ENCODE results near the gene LRWD1. TPM values are rescaled to one million over a fixed set of nuclear protein-coding genes. Genes with fewer than 3 reads are reported as not detected.

The LRWD1 gene
- total RNA-seq (2014; rRNA removed; shearing (Covaris generic)), result 54.0 and 67.2 TPM in 2 replicates

- peaks cover 2% of the 10 kb centered on the region; the same call in 1 of the 2 replicates for H3K36me3 ChIP-seq (replicated peaks; ENCODE audit: control insufficient read depth, insufficient read depth, low read length)
- H3K4me3 ChIP-seq (ENCODE audit: insufficient read depth, low read depth, low read length), result peak within 1 kb of the TSS; percentile 96
- peak; percentile 100 for DNase-seq
- no peaks in the 10 kb centered on the region for H3K27me3 ChIP-seq (ENCODE audit: control insufficient read depth, insufficient read depth, low read length)
Observed at GRCh38 chr7:102464577-102465280, at the start of gene LRWD1, which contains the start of gene ALKBH4. LRWD1 (plus strand) TSS chr7:102464984; CDS start chr7:102465081, 97 bp downstream. ALKBH4 (minus strand) TSS chr7:102464863; CDS start chr7:102464836, 27 bp downstream.

DNA sequence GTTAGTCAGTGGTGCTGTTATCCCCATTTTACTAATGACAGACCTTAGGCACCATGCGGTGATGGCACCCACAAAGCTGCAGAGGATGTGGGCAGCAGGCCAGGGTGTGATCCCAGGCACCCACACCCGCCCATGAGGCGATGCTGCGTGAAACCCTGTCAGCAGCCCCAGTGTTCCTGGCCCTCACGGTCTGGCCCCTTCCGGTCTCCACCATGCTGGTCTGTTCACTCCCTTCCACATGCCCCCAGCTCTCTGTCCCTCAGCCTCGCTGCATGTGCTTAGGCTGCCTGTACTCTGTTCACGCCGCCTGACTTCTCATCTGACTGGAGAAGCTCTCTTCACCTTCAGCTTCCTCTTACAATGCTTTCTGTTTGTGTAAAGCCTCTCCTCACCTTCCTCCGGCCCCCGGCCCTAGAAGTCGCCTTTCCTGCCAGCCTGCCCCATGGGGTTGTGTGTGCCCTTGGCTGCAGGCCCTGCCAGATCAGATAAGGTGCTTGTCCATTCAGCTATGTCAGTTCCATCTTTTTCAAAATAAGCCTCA is 49.0 kb upstream of the LRWD1 start:
- Histone ChIP-seq H3K27me3 (ENCODE audit: control insufficient read depth, insufficient read depth, low read length) (no peaks in the 10 kb centered on the region), H3K36me3 (replicated peaks; ENCODE audit: control insufficient read depth, insufficient read depth, low read length) (peaks cover 3% of the 10 kb centered on the region), H3K4me3 (ENCODE audit: insufficient read depth, low read depth, low read length) (no peak overlapping the region)
- DNase-seq, result no peak

GRCh38 chr7:102416406-102416805 is 48.4 kb upstream of the LRWD1 start:
- peaks cover 3% of the 10 kb centered on the region for H3K36me3 ChIP-seq (replicated peaks; ENCODE audit: control insufficient read depth, insufficient read depth, low read length)
- no peaks in the 10 kb centered on the region for H3K27me3 ChIP-seq (ENCODE audit: control insufficient read depth, insufficient read depth, low read length)
- DNase-seq, result no peak
- no peak overlapping the region for H3K4me3 ChIP-seq (ENCODE audit: insufficient read depth, low read depth, low read length)

GRCh38 chr7:102417105-102417504 is 47.7 kb upstream of the LRWD1 start:
- no peak for DNase-seq
- Histone ChIP-seq H3K36me3 (replicated peaks; ENCODE audit: control insufficient read depth, insufficient read depth, low read length) (peaks cover 3% of the 10 kb centered on the region), H3K4me3 (ENCODE audit: insufficient read depth, low read depth, low read length) (no peak overlapping the region), H3K27me3 (ENCODE audit: control insufficient read depth, insufficient read depth, low read length) (no peaks in the 10 kb centered on the region)

- Histone ChIP-seq H3K4me3 (ENCODE audit: insufficient read depth, low read depth, low read length) (no peak overlapping the region), H3K27me3 (ENCODE audit: control insufficient read depth, insufficient read depth, low read length) (no peaks in the 10 kb centered on the region), H3K36me3 (replicated peaks; ENCODE audit: control insufficient read depth, insufficient read depth, low read length) (peaks cover 1% of the 10 kb centered on the region)
- DNase-seq, result no peak
Observed at GRCh38 chr7:102418592-102418991, 46.2 kb upstream of the LRWD1 start.

GRCh38 chr7:102421706-102422240 is 43.0 kb upstream of the LRWD1 start:
- no peak for DNase-seq
- H3K4me3 ChIP-seq (ENCODE audit: insufficient read depth, low read depth, low read length), result no peak overlapping the region
- peaks cover 9% of the 10 kb centered on the region for H3K36me3 ChIP-seq (replicated peaks; ENCODE audit: control insufficient read depth, insufficient read depth, low read length)
- no peaks in the 10 kb centered on the region for H3K27me3 ChIP-seq (ENCODE audit: control insufficient read depth, insufficient read depth, low read length)

DNA sequence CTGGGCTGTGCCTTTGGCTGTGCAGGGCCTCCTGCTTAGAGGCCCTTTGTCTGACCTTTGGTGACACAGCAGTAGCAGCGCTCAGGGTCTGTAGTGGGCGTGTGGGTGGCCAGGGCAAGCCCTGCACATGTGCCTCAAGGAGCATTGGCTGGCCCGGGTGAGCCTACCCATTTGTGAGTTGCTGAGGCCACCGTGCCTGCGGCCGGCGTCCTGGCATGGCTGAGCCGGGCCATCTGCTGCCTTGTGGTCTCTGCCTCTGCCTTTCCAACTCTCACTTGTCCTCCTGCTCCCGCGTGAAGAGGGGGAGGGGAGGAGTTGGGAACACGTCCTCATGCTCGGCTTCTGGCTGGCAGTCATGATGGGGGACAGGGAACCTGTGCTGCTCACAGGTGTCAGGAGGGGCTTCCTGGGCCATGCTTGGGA is 40.6 kb upstream of the LRWD1 start:
- Histone ChIP-seq H3K27me3 (ENCODE audit: control insufficient read depth, insufficient read depth, low read length) (no peaks in the 10 kb centered on the region), H3K4me3 (ENCODE audit: insufficient read depth, low read depth, low read length) (no peak overlapping the region), H3K36me3 (replicated peaks; ENCODE audit: control insufficient read depth, insufficient read depth, low read length) (peaks cover 9% of the 10 kb centered on the region)
- peak; percentile 63 for DNase-seq

DNA sequence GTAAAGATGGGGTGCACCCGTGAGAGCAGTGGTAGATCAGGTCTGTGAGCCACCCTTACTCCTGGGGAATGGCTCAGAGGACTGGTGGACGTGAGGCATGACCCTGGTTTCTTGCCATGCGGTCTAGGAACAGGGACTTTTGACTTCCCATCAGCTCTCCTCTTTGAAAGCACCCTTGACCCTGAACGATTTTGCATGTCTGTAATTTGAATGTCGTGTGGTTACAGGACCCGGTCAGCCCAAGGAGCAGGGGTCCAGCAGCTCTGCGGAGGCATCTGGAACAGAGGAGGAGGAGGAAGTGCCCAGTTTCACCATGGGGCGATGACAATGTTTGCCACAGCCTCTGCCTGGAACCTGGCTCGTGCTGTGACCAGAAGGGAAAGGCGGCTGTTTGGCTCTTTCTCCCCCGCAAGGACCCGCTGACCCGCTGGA is 40.0 kb upstream of the LRWD1 start:
- H3K4me3 ChIP-seq (ENCODE audit: insufficient read depth, low read depth, low read length), result no peak overlapping the region
- H3K36me3 ChIP-seq (replicated peaks; ENCODE audit: control insufficient read depth, insufficient read depth, low read length), result peaks cover 9% of the 10 kb centered on the region
- no peaks in the 10 kb centered on the region for H3K27me3 ChIP-seq (ENCODE audit: control insufficient read depth, insufficient read depth, low read length)
- peak; percentile 32 for DNase-seq

DNA sequence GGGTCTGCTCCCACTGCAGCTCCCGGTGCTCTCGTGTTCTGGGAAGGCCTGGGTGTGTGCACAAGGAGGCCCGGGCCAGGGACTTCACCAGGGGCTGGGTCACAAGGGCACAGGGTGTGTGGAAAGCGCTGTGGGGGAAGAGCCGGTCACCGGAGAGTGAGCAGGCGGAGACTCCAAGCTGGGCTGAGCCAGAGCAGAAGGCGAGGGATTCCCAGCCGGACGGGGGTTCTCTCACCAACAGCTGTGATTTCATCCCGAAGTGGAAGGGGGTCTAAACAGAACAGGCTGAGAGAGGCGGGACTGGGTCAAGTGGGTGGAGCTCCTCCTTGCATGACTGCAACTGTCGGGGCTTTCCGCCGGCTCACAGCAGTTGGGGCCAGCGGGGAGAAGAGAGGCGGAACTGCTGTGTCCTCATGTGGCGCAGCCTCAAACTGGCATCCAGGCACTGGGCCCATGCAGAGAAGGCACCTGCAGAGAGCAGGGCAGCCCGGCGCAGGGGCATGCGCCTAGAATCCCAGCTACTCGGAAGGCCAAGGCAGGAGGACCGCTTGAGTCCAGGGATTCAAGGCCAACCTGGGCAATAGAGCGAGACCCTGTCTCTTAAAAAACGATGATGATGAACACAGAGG is 39.0 kb upstream of the LRWD1 start:
- H3K4me3 ChIP-seq (ENCODE audit: insufficient read depth, low read depth, low read length), result no peak overlapping the region
- no peaks in the 10 kb centered on the region for H3K27me3 ChIP-seq (ENCODE audit: control insufficient read depth, insufficient read depth, low read length)
- peaks cover 9% of the 10 kb centered on the region for H3K36me3 ChIP-seq (replicated peaks; ENCODE audit: control insufficient read depth, insufficient read depth, low read length)
- DNase-seq, result peak; percentile 78

GRCh38 chr7:102426268-102427018 is 38.3 kb upstream of the LRWD1 start:
- no peak overlapping the region for H3K4me3 ChIP-seq (ENCODE audit: insufficient read depth, low read depth, low read length)
- H3K27me3 ChIP-seq (ENCODE audit: control insufficient read depth, insufficient read depth, low read length), result no peaks in the 10 kb centered on the region
- no peak for DNase-seq
- peaks cover 9% of the 10 kb centered on the region for H3K36me3 ChIP-seq (replicated peaks; ENCODE audit: control insufficient read depth, insufficient read depth, low read length)

DNA sequence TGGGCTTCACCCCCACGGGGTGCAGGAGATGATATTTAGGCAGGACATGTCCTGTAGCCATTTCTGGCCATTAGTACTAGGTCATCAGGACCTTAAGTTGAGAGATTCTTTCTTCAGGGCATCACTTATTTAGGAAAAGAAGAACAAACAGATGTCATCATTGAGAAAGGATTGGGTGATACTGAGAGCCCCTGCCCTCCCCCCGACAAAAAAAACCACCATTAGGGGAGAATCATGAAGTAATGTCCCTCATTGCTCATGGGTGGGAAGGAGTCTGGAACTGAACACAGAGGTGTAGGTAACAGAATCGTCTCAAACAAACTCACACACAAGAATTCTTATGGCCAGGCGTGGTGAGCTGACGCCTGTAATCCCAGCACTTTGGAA is 37.8 kb upstream of the LRWD1 start:
- Histone ChIP-seq H3K27me3 (ENCODE audit: control insufficient read depth, insufficient read depth, low read length) (no peaks in the 10 kb centered on the region), H3K4me3 (ENCODE audit: insufficient read depth, low read depth, low read length) (no peak overlapping the region), H3K36me3 (replicated peaks; ENCODE audit: control insufficient read depth, insufficient read depth, low read length) (peaks cover 9% of the 10 kb centered on the region)
- DNase-seq, result no peak

DNA sequence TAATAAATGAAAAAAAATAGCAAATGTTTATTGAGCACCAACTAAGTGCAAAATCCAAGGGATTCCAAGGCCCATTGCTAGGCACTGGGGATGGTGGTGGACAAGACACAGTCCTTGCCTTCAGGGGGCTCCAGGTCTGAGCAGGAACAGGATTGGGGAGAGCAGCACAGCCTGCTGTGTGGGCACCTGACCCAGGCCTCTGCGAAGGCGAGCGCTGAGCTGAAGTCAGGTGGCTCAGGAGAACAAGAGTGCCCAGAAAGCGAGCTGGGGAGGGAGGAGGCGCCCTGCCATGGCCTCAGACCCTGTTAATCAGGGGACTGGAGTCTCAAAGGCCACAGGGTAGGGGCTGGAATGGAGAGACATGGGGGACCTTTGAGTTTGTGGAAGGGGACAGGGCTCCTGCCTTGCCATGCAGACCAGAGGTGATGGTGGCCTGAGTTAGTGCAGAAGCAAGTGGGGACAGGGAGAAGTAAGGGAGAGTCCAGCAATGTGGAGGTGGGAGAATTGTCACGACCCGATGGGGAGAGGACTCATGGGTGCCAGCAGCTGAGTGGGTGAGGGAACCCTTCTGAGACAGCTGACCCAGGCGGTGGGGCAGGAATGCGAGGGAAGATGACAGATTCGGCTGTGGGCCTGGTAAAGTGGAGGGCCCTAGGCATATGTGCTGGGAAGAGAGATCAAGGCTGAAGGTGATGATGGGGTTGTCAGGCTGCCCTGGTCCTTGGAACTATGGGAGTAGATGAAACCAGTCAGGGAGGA is 35.5 kb upstream of the LRWD1 start:
- no peaks in the 10 kb centered on the region for H3K27me3 ChIP-seq (ENCODE audit: control insufficient read depth, insufficient read depth, low read length)
- no peak overlapping the region for H3K4me3 ChIP-seq (ENCODE audit: insufficient read depth, low read depth, low read length)
- DNase-seq, result no peak
- peaks cover 9% of the 10 kb centered on the region for H3K36me3 ChIP-seq (replicated peaks; ENCODE audit: control insufficient read depth, insufficient read depth, low read length)

DNA sequence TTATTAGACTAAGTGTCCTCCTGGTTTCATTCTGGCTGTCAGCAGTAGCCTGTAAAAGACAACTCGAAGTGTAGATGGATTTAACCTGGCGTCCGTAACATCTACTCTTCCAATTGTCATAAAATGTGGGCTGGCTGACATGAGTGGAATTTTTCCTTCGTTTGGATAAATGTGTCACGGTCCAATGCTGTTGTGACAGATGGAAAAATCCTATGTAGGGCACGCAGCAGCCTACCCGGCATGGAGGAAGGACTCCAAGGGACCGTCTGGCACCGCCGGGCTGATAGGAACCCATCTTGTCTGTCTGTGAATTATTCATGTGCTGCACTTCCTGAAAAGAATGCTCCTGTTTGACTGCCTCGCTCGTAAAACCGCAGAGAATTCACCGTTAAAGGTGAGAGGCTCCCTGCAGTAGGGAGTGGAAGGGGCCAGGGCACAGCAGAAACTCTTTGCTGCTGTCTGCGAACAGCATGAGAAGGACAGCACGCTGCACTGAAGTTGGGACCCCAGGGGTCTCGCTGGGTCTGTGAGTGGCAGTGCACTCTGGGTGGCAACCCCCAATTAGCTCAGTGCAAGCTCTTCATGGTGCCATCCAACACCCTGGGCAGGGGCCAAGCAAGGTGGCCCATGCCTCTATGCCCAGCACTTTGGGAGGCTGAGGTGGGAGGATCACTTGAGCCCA is 33.0 kb upstream of the LRWD1 start:
- DNase-seq, result peak; percentile 42

More for the DNA sequence above, 33.0 kb upstream of the LRWD1 start:
- no peak overlapping the region for H3K4me3 ChIP-seq (ENCODE audit: insufficient read depth, low read depth, low read length)
- peaks cover 2% of the 10 kb centered on the region for H3K36me3 ChIP-seq (replicated peaks; ENCODE audit: control insufficient read depth, insufficient read depth, low read length)
- no peaks in the 10 kb centered on the region for H3K27me3 ChIP-seq (ENCODE audit: control insufficient read depth, insufficient read depth, low read length)

Measured in H7 (cell line).